DMS153 (cell line): ENCODE results near the gene RAP1A.
"Not testable (repeated sequence)": the region's sequence is repeated elsewhere in the genome, so short reads cannot be mapped to it uniquely, and the experiment has no call there.

Source experiments
- DNase-seq: peaks from one replicate; lab custom pipeline; 2025; lab: John Stamatoyannopoulos, UW

The RAP1A gene

DNA sequence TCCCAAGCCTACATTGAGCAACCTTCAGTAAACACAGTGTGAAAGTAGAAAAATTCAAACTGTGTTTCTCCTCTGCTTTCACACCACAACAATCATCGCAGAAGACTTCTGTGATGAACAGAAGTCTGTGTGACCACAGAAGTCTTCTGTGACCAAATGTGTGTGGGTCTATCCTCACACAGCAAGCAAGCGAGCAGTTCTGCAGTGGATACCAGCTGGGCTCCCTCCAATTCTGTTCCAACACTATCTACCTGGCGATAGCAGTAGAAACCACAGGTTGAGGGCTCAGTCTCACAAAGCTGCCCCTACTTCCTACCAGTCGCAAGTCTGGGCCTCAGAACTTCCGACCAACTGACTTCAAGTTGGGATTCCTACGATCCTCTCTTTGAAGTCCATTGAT, 21.0 kb upstream of the RAP1A start:
- no peak for DNase-seq

DNA sequence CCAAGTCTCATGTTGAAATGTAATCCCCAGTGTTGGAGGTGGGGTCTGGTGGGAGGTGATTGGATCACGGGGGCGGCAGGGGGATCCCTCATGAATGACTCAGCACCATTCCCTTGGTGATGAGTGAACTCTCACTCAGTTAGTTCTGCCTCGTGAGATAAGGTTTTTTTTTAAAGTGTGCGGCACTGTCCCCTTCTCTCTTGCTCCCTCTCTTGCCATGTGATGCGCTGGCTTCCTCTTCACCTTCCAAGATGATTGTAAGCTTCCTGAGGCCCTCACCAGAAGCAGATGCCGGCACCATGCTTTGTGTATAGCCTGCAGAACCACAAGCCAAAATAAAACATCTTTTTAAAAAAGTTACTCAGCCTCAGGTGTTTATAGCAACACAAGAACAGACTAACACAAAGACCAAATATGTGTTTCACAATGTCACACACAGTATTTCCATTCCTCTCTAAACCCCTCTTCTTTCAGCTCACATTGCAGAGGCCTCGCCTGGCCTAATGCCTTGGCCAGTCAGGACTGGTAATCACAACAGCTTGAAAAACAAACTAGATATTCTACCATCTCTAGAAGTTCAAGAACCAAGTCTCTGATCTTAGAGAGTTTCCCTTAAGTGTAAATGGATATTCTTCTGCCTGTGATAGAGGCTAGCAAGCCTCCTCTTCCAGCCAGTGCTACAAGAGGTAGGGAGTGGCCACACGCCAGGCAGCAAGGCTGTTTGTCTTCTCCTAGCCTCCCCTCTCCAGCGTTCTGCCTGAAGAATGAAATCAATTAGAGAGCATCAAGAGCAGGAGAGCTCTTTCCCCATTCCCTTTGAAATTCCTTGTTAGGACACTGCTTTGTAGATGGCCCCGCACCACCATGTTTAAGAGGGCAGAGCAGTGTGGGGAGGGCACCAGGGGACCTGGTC, 19.6 kb upstream of the RAP1A start:
- DNase-seq: no peak

DNA sequence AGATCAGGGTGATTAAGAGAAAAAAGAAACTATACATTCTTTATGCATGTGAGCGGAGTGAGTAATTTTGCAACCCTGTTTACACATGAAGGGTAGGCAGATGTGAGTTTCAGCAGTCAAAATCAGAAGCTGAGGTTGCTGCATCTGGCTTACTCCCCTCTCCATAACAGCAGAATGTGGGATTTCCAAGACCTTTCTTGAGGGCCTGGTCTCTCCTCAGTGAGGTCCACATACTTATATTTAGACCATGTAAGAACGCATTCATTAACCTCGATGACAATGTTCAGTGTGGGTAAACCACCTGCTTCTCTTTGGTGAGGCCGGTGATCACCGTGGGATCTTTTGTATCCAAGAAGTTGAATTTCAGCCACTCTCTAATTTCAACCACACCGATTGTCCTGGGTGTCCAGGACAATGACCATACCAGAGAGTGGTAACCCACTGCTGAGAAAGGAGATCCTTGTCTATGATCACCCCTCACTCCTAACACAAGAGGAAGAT, 18.7 kb upstream of the RAP1A start:
- no peak for DNase-seq

DNA sequence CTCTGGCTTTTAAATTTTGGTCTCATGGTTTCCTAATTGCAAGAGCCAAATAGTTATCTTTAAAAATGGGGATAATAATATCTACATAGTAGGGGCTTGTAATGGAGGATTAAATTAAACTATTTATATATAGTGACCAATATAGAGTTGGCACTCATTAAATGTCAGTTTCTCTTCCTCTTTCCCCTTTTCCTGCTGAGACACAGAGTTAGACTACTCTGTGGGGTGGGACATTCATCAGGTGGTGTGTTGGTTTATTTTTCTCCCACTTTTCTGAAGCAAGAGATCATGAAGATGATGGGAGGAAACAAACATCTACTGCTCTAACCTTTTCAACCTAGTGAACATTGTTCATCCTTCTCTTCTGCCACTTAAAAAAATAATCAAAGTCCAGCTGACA, 17.3 kb upstream of the RAP1A start:
- DNase-seq: no peak

DNA sequence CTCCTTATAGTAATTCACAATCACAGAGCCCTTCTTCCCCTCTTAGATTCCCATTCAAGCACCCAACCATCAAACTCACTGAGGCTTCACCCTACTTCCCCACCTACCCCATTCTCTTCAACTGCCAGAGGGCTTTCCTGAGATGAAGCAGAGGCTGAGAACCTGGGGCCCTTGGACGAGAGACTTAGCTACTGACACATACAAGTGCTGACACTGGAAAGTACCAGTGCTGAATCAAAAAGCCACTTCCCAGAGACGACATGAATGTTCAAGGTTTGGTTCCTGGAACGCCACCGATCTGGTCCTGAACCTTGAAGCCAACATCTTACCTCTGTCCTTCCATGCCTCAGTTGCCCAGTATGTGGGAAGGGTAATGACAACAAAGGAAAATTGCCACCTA, 16.6 kb upstream of the RAP1A start:
- DNase-seq: no peak

DNA sequence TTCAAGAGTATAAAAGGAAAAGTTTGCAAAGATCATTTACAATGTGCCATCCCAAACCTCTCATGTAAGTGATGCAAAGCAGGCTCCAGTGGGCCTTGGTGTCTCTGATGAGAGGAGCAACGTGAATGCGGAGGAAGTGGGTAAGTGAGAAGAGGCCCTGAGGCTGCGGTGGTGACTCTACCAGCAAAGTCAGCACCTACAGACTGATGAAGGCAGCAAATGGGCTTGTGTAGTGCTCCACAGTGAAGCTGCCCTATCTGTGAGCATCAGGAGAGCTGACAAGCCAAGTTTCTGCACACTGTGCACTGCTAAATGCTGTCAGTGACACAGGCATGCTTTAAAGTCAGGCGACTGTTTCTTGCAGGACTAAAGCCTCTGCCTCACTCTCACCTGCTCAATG, 15.6 kb upstream of the RAP1A start:
- DNase-seq: no peak

DNA sequence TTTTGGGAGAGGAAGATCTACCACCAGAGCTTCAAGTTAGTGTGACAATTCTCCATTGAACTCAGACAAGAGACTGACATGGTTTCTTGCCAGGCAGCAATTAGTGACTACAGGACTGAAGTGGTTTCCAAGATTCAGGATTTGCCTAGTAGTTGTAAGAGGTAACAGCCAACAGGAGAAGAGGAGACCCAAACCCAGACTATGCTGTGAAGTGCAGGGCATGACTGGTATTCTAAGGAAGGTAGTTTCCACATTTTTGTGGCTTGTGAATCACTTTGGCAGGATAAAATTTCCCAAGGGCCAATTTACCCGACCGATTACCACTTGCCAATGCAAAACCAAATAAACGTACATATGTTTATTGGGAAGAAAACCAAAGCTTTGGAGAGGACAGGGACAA, 14.7 kb upstream of the RAP1A start:
- no peak for DNase-seq

DNA sequence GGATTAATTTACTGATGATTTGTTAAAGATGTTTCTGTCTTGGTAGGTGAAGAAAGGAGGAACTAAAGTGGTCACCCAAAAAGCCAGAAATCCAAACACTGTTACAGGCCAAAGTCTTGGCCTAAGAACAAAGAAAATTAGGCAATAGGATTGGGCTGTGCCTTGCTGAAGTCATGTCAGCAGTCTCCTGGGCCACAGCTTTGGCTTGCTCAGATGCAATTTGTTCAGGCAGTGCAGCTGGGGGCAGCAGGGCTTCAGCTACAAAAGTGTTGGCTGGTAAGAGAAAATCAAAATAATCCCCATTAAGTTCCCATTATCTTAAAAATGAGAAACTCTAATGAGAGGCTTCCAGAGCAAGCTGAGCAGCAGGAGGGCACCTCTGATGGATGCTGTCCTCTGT, 14.0 kb upstream of the RAP1A start:
- no peak for DNase-seq

DNA sequence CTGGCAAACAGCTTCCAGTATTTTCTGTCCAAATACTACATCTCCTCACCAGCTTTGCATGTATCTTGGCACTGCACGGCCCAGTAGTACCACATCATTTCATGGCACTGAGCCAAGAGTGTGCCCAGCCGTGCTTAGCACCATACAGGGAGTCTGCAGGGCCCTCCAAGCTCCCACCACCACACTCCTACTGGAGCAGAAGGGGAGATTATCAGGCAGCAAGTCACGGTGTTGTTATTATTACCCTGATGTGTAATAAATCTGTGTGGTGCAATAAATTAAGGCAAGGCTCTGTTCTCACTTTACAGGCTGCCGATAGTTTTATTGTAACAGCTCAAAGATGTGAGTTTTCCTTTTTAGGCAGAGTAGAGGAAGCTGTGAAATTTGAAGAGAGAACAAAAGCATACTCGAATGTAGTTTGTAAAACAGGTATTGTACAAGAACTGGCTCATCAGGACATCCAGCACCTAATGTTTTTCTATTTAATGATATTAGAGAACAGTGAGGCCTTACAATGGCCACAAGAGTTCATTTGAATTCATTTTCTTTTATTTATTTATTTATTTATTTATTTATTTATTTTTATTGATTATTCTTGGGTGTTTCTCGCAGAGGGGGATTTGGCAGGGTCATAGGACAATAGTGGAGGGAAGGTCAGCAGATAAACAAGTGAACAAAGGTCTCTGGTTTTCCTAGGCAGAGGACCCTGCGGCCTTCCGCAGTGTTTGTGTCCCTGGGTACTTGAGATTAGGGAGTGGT, 13.0 kb upstream of the RAP1A start:
- DNase-seq: not testable (repeated sequence)

DNA sequence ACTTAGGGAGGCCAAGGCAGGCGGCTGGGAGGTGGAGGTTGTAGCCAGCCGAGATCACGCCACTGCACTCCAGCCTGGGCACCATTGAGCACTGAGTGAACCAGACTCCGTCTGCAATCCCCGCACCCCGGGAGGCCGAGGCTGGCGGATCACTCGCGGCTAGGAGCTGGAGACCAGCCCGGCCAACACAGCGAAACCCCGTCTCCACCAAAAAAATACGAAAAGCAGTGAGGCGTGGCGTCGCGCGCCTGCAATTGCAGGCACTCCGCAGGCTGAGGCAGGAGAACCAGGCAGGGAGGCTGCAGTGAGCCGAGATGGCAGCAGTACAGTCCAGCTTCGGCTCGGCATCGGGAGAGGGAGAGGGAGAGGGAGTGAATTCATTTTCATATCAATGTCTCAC, 11.1 kb upstream of the RAP1A start:
- not testable (repeated sequence) for DNase-seq

DNA sequence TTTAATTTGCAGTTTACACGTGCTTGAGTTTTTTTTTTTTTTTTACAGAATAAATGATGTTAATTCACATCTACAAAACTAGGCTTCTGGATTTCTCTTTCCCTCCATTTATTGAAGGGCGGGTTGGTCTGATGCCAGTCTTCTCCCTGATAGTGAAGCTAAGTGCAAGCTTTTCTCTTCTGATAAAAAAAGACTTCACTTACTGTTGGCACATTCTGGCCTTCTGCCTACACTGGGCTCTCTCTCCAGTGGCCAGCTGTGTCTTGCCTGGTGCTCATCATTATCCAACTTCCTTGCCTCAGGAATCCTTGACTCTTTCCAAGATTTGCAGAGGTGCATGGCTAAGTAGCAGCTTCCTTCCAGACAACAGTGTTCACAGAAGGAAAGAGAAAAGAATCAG, 7.6 kb upstream of the RAP1A start:
- no peak for DNase-seq

DNA sequence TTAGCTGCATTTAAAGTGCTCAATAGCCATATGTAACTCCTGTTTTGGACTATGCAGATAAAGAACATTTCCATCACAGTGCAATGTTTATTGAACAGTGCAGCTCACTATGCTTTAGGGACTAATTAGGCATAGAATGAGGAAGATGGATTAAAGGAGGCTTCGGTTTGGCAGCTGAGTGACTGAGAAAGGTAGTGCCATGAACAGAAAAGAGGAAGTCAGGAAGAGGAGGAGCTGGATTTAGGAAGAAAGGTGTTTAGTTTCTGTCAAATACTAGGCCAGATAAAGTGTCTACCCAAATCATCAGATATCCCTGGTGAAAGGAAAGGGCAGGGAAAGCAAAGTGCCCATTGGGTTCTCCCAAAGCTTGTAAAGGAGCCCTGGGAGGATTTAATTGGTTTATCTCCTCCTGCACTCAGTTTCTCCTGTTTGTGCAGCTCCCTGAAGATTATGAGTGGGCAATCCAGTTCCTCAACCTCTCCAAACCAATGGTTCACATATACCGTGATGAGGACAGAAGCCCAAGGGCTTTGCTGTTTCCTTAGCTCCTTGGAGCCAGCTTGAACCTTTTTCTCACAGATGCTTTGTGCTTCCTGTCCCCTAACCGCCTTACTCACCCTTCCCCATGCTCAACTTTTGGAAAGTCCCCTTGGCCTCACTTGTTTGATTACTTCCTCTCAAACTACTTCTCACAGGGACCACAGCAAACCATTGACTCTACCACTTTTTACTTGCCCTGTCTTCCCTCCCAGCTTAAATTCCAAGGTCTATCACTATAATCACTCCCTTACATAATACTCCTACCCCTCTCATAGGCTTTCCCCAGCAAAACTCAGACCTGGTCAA, 3.5 kb upstream of the RAP1A start:
- no peak for DNase-seq

DNA sequence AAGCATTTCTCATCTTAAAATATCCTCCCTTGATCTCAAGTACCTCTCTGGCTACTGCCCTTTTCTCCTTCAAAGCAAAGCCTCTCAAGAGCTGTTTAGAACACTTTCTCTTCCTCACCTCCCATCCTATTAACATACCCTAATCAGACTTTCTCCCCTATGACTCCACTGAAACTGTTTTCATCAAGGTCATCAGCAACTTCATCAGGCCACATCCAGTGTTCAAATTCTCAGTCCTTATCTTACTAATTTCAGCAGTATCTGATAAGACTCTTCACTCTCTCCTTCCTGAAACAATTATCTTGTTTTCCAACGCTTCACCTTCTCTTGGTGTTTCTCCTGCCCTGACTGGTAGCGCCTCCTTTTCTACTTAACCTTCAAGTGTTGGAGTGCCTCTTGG, 1.5 kb upstream of the RAP1A start:
- DNase-seq: no peak

DNA sequence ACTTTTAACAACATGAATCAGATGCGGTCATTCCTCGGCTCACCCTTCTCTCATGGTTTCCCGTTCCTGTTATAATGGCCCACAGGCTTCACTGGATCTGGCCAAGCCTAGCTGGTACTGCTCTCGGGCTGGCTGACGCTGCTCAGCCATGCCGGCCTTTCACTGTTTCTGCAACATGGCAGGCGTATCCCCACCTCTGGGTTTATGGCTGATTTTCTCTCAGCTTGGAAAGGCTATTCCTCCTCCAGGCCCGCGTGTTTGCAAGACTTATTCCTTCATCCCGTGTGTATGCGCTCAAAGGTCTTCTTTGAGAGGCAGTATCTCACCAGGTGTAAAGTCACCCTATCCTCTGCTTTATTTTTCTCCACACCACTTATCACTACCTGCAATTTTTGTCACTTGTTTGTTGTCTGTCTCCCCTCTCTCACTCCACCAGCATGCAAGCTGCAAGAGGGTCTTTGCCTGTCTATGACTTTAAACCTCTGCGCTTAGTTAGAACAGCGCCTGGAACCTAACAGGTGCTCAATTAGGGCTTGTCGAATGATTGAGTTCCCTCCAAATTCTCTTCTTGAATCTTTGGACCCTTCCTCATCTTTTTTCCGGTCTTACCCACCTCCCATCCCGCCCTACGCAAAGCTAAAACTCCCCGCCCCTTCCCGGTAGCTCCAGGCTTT, 491 bp upstream of the RAP1A start:
- DNase-seq: no peak

DNA sequence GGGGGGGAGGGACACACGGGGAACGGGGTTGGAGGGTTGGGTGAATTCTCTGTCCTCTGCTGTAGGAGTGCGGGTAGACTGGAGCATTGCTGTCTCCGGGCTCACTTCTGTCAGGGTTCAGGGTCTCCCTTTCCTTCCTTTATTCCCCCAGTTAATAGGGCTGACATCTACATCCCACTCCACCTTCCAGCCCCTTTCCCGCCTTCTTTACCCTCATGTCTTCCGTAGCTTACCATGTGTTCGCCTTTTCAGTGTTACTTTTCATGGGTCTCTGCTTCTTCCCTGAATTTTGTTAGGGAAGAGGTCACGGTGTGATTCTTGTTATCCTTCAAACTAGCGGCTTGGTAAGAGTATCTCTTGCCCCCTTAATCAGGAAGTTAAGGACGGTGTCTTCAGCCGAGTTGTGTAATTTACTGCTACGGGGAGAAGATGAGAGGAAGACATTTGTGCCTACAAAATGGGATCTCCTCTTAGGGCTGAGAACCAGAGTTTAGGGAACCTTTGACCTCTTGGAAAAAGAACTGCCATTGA, 917 bp downstream of the RAP1A start:
- DNase-seq: no peak

DNA sequence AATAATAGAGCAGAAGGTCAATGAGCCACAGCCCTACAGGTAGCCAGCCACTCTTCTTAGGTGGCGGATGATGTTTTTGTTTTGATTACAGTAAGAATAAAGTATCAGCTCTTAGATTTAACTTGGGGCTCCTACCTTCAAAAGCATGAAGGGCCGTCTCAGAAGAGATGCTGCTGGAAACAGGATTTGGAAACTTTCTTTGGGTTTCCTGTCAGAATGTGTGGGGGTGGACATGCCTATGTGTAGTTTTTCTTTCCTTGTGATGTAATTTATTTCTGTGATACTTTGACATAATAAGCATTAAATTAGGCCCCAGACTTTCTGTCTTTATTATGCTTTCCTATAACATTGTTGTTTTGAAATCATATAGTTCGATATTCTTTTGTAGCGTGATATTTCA, 1.5 kb downstream of the RAP1A start:
- no peak for DNase-seq

DNA sequence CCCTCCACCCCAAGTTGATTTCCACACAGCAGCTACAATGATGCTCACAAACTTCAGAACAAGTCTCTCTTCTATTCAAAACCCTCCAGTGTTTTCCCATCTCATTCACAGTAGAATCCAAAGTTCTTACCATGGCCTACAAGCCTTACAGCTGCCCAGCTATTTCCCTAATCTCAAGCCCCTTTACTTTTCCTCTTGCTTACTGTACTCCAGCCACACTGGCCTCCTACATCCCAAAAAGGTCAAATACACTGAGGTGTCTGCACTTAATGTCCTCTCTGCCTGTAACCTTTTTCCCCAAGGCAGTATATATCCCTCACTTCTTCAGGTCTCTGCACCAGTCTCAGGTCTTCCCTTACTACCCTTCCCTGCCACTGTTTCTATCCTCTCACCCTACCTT, 2.6 kb downstream of the RAP1A start:
- DNase-seq: no peak

DNA sequence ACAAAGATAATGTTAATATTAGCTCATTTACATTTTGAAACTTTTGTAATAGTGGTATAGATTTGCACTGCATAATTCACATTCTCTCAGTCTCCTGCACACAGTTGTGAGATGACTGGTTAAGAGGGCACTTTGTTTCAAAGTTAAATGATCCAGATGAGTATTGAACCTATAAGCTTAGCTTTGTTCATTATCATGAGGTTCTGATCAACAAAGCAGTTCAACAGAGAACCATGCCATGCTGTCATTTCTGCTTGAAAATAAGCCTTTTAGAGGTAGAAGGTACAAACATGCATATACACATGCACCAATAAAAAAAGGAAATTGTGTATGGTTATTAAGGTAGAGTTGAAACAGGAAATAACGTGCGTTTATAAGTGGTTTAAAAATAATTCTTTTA, 4.8 kb downstream of the RAP1A start:
- DNase-seq: no peak

DNA sequence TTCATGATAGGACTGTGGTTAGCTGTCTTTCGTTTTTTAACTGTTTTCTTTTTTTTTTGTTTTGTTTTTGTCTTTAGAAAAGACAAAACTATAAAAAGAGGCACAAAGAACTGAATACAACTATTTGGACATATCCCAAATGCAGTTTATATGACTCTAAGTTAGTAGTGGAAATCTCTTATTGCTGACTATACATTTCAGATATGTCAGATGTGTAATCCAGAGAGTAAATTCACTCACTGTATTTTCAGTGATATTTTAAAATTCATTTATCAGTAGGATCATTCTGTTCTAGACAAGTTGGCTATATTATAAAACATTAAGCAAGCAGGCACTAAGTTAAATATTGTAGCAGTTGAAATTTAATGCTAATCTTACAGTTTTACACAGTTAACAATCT, 5.7 kb downstream of the RAP1A start:
- no peak for DNase-seq

DNA sequence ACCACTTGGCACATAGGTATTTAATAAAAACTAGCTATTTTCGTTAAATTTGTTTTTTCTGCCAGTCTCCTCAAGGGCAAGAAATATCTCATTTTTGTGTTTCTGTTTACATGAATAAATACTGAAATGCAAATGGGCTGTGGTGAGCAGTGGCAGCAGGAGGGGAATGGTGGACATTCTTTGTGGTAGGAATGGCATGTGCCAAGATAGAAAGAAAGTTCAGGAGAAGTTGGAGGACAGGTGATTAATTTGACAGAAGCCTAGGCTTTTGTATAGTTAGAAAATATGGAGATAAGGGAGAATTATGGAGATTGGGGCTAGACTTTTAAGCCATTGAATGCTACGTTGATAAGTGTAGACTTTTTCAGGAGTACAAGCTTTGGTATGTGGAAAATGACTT, 8.6 kb downstream of the RAP1A start:
- no peak for DNase-seq

DNA sequence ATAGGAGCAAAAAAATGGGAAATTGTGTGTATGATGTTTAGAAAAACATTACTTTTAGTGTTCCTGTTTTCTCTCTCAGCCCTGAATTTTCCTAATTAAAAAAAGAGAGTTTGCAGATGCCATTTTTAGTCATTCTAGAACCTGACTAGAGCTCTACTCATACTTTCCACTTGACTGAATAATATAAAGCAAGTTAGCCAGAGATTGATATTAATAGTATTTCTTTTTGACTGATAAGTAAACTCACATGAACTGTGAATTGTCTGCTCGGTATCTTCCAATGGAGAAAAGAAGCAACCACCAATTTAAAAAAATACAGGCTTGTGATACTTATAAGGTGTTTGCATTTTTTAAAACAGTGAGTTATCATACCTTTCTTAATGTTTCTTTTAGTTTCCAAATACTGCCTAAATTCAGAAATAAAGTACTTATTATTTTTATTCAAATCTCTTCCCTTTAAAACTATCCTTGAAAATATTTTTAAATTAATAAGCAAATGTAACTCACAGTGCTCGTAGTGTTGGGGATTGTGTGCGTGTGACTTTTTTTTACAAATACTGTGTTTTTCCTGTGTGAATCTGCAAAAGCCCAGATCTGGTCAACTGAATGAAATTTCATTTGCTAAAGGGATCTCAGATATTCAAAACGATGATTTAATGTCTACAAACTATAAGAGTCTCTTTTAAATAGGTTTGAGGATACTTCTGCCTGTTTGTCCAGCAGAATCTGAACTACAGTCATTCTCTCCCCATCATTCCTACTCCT, 9.8 kb downstream of the RAP1A start:
- no peak for DNase-seq
